Stimulated activated CD8-positive, alpha-beta memory T cell treated with anti-CD3 and anti-CD28 coated beads, Interleukin-7, amount 100 ng/mL, for 24 hours (primary cell): ENCODE measurements around the gene PRR29.
"Not testable (repeated sequence)": the region's sequence is repeated elsewhere in the genome, so short reads cannot be mapped to it uniquely, and the experiment has no call there.

ENCODE experiments used
- DNase-seq: peaks from one replicate; pipeline ENCODE4 v3.0.0-alpha.2; 2020; ENCODE audit warnings: low read depth

PRR29 gene

DNA sequence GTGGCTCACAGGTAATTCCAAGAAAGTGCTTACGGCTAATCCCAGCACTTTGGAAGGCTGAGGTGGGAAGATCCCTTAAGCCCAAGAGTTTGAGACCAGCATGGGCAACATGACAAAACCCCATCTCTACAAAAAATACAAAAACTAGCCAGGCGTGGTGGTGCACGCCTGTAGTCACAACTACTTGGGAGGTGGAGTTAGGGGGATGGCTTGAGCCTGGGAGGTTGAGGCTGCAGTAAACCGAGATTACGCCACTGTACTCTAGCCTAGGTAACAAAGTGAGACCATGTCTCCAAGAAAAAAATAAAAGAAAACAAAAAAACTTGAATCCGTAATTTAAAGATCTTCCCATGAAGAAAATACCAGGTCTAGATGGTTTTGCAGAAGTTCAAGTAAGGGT lies 17.3 kb downstream of the PRR29 start:
- no peak for DNase-seq

DNA sequence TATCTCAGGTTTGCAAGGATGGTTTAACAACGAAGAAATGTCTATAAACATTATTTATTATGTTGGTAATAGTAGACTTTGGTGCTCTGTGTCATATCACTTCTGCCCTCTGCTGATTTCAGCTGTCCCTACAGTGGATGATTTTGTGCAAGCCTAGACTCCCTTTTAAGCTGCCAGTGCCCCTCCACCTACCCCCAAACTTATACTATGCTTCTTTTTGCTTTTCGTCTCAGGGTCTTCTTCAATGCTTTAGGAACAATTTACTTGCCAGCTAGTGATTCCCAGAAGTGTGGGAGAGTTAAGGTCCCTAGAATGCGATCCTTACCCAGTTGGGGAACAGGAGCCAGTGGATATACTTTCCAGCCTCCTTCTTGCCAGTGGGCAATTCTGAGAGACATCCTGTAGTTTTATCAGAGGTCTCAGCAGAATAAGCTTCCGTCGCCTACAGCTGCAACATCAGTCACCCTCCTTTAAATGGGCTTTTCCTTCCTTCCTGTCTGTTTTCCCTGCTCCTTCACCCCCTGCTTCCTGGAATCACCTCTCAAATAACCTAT lies 18.2 kb downstream of the PRR29 start:
- DNase-seq = no peak

DNA sequence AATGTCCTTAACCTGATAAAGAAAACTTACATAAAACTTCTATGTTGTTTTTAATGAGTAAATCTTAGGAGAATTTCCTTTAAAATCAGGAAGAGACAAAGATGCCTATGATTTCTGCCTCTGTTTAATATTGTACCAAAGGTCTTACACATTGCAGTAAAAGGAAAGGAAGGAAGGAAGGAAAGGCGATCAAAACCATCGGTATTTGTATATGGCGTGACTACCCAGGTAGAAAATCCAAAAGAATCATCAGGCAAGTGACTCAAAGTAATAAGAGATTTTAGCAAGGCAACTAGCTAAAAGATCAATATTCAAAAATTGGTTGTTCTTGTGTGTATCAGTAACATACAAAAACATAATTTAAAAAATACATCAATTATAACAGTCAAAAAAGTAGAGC lies 18.8 kb downstream of the PRR29 start:
- no peak for DNase-seq

DNA sequence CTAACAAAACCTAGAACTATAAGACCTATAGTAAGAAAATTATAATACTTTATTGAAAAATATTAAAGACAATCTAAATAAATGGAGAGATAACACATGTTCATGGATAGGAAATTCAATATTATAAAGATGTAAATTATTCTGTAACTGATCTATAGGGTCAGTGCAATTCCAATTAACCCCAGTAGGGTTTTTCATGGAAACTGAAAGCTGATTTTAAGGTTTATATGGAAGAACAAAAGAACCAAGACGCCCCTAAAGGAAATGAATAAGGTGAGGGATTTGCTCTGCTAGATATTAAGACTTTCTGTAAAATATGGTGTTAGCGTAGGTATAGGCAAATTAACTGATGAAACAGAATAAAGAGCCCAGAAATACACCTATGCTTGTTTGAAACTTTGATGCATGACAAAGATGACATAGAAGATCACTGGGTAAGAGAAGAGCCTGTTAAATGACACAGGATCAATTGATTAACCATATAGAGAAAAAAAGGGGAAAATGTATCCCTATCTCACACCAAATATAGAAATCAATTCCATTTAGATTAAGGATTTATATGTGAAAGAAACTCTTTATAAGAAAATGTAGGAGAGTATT lies 19.3 kb downstream of the PRR29 start:
- no peak for DNase-seq

DNA sequence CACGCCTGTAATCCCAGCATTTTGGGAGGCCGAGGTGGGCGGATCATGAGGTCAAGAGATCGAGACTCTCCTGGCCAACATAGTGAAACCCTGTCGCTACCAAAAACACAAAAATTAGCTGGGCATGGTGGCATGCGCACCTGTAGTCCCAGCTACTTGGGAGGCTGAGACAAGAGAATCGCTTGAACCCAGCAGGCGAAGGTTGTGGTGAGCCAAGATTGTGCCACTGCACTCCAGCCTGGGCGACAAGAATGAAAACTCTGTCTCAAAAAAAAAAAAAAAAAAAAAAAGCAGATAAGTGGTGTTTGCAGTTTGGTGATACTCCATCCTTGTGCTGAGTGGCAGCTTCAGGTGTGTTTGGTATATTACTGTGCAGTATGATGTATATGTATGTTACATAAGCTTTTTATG lies 21.4 kb downstream of the PRR29 start:
- not testable (repeated sequence) for DNase-seq

DNA sequence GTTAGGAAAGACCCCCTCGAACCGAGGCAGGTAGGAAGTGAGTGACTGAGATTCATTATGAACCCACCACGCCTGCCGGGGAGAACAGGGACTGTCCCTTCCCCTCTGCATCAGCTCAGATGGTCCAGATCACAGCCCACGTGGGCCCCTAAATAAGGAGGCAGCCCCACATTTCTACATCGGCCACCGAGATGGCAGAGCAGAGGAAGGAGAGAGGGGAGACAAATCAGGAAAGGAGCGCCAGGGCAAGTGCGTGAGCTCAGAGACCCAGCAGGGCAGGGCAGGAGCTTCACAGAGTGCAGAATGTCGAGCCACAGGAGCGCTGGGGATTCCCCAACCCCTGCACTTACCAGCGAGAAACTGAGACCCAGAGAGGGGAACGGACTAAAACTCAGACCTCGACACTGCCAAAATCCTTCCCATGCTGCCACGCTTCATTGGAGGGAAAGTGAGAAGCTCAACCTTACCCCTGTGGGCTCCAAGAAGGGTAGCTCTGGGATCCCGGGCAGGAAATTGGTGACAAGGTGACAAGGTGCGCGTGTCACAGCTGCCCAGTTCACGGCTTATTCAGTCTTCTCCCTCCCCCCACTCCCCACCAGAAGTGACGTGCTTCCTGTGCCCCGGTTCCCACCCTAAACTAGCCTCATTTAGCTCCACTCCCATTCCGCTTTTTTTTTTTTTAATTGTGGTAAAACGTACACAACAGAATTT lies 22.1 kb downstream of the PRR29 start, which contains the start of gene ICAM2:
TSS of gene ICAM2 (minus strand) at position 578 of the 711 bp plus-strand sequence. CDS start 13,942 bp downstream, outside the sequence.
- peak; percentile 69 for DNase-seq

DNA sequence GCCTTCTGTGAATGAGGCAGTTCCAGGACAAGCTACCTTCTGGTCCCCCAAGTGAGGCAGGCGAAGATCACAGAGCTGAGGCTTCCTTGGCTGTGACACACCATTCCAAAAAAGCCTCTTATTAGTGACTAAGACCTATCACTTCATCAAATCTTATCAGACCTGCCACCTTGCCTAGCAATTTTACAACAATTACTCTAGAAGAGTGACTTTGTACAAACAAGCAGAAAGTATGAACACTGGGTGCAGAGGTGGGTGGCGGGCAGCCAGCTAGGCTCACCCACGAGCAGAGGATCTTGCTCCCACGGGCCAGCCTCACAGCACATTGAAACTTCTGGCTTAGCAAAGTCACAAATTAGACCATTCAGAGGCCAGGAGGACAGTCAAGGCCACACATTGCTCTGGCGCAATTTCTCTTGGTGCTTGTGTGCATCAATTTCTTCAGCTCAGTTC lies 24.5 kb downstream of the PRR29 start:
- no peak for DNase-seq

DNA sequence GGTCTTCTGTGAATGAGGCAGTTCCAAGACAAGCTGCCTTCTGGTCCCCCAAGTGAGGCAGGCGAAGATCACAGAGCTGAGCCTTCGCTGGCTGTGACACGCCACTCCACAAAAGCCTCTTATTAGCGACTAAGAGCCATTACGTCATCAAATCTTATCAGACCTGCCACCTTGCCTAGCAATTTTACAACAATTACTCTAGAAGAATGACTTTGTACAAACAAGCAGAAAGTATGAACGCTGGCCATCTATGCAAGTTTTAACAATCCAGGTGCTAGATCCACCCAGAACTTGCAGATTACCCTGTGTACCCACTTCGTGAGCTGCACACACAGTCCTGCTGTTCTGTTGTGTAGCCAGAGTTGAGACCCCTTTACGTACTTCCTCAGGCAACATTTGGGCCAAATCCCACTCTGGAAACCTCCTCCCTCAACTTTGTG lies 26.1 kb downstream of the PRR29 start:
- DNase-seq = no peak

DNA sequence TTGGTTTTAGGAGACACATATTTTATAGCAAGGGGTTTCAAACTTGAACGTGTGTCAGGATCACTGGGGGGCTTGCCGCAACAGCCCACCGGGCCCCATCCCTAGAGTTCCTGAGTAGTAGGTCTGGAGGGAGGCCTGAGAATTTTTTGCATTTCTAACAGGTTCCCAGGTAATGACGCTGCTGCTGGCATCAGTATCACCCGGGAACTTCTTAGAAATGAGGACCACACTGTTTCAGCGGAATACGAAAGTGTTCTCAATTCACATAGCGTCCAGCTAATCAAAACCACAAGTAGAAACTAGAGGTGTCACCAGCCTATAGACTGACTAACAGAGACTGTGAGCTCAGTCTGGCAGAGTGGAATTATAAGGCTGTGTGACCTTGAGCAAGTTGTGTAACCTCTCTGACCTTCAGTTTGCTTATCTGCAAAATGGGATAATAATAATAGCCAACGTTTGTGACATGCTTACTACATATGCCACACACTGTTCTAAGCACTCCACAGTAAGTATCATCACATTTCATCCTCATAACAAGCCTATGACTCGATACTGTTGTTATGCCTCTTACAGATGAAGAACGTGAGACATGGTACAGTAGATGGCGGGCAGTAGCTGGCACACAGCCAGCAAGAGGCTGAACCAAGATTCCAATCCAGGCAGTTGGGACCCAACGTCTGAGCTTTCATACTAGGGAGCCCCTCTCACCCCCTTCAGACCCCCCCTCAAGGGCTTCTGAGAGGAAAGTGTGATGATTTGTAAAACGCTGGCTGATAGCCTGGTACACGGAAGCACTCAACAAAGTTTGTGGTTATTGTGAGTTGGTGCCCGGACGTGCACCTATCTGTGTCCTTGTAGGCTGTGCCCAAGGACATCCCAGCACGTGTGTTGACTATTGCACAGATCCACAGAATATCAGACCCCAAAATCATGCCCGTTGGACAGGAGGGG lies 26.9 kb downstream of the PRR29 start:
- DNase-seq = no peak

DNA sequence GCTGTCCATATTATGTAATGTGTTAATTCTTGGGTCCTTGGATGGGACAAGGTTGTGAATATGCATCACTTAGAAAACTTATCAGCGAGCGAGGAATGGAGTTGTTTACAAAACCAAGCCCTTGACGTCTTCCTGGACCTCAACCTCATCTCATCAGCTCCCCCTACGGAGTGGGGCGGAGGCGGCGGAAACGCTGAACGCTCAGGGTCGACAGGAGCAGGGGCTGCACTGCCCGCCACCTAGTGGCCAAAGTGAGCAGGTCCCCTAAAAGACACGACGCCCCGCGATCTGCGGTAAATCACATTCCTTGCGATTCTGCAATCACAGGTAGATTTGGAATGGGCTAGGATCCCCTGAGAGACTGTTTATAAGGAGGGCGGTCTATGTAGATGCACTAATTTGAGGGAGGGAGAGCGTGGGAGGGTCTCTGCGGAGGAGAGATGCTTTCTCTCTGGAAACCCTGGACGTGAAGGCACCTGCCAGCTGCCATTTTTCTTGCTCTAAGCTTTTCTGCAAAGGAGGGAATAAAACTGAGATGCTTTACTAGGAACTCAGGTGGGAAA lies 27.7 kb downstream of the PRR29 start:
- peak; percentile 68 for DNase-seq

DNA sequence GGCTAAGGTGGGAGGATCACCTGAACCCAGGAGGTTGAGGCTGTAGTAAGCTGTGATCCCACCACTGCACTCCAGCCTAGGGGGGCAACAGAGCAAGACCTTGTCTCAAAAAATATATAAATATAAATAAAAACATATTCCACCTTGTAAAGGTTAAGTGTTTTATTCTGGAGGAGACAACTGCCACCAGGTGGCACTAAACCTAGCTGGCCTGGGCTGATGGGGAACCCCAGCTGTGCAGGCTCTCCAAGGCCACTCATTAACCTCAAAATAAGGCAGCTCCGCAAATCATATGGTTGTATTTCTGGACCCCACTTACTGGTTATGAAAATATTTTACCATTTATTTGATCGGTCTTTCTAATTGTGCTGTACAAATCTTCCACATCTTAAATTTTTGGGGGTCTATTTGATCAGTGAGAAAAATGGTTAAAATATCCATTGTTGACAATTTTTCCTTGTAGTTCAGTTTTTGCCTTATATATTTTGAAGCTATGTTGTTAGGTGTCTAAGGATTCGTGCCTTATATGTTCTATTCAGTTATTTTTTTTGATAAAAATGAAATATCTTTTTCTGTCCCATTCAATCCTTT lies 30.8 kb downstream of the PRR29 start:
- DNase-seq = peak; percentile 43

DNA sequence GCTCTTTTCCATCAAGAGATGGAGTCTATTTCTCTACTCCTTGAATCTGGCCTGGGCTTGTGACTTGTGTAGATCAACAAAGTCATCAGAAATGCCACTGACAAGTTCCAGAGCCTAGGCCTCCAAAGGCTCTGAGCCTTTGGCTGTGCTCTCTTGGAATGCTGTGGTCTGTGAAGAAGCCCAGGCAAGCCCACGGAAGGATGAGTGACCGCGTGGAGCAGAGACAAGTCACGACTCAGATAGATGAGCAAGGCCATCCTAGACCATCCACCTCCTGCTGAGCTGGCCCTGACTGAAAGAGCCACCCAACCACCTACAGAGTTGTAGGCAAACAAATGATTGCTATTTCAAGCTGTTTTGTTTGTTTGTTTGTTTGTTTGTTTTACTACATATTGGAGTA lies 33.9 kb downstream of the PRR29 start:
- no peak for DNase-seq

DNA sequence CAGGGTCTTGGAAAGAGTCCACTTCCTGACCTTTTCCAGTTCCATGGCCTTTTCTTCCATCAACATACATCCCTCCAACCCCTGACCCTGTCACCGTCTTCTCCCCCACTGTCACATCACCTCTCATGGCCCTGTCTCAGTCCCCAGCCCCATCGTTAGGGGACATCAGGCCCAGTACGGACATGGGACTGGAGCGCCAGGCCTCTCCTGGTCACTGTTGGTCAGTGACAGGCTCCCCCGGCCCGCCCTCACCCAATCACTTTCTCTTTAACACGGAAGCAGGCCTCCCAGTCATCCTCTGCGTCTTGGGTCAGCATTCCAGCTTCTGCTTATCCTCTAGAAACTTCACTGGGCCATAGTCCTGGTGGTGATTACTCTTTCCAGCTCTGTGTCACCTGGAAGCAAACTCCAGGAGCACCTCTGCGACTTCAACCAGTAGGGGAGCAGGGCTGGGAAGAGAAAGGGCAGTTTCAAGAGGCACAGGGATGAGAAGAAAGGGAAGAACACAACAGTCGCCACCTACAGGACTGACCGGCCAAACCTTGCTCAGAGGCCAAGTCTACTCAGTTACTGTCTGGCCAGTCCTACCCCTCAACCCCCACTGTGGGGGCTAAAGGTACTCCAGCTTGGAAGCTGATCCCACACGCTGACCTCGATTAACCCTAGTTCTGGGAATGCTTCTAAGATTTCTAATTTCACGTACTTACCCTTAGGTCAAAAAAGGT lies 38.2 kb downstream of the PRR29 start:
- no peak for DNase-seq

DNA sequence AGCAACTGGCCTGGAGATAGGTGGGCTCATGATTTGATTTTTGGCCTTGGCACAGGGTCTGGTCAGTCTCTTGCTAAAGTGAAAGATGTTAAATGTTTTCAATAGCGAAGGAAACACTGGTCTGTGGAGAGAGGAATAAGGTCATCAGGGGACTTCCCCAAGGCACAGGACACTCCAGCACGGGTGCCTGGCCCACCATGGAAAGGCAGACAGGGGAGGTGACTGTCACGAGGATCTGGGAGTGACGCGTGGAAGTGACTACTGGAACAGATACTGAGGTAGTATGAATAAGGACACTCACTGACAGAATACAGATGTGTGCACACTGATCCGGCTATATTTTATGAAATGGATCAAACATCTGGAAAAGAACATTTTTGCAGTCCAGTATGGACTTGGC lies 39.0 kb downstream of the PRR29 start:
- DNase-seq = no peak

DNA sequence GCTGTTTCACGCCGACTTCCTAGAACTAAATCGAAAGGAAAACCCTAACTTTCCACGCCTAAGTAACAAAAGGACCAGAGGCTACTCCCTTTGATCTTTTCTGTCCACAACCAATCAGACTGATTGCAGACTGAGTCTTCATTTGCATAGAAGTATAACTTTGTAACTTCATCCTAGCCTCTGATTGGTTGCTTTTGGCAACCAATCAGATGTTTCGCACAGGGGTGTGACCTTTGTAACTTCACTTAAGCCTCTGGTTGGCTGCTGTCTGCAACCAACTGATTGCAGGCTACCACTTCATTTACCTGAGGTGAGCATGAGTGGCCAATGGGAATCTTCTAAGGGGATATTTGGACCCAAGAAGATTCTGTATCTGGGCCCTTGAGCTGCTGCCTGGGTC lies 39.7 kb downstream of the PRR29 start:
- no peak for DNase-seq

DNA sequence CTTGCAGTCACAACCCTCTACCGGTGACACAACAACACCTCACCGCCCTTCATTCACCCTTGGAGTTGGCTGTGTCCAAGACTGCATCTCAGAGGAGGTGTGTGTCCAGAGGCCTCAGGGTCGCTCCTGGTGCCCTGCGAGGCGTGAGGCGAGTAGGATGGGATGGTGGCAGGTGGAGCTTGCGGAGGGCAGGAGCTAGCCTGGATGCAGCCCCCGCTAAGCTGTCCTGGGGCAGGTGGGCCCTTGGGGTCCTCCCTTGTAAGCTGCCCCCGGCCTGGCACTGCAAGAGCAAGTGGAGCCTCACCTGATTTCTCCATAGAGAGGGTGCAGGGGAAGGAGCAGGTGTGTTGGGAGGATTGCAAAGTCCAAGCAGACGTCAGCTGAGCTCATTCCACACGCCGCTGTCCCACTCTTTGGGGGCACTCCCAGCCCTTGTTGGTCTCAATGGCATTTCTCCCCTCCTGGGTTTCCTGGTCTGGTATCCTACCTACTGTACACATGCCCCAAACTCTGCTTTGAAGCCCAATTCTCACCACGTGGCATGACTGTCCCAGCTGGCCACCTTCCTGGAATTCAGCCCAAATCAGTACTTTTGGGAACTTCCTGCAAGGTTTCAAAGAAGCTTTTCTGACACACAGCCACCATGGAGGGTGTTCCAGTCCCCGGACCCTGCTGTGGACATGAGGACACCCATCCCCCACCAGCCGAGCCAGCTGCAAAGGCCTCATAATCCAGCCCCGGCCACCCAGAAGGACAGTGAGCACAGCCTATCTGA lies 40.4 kb downstream of the PRR29 start:
- no peak for DNase-seq

DNA sequence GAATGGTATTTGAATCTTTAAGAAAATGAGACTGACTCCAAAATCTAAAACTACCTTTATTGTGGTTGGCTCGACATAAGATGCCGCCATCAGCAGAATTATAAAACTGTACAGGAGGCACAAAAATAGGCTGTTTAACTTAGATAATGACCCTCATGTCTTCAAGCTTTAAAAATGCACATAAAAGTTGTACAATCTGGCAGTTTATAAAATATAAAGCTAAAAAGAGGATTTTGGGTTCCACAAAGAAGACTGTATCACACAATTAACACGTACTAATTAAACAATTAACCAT lies 40.9 kb downstream of the PRR29 start:
- DNase-seq = no peak

DNA sequence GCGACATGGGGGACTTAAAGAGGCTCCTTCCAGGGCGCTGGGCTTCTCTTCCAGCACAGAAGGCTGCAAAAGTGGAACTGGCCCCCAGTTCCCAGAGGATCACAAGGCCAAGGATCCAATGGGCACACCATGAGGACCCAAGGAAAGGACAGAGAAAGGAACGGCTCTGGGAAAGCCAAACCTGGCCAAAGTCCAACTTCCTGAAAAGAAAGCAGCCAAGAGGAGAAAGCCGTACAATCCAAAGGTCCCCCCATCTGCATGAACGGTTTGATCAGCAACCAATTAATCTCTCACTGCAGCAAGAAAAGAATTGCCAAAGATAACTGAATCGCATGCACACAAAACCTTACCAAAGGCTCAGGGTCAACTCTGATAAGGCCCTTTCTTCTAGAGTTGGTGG lies 42.1 kb downstream of the PRR29 start:
- no peak for DNase-seq

DNA sequence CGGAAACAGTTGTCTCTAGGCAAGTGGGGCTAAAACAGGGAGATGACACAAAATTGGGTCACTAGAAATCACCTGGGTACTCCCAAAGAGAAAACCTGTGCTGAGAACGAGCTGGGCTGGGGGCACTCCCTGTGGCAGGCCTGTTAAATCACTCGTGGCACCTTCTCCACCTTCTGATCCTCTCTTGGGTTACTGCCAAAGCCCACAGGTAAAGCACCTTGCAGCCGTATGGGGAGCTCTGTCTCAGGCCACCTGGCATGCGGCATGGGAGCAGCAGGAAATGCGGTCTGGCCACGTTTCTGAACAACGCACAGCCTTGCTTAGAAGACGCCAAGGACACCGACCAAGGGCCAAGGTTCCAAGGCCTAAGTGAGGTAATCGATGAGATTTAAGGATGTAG lies 43.8 kb downstream of the PRR29 start:
- DNase-seq = no peak
